Esophagus squamous epithelium (tissue), 5 donors: ENCODE measurements around the gene OS9. TPM values are rescaled to one million over a fixed set of nuclear protein-coding genes. Genes with fewer than 3 reads are reported as not detected.
"Not testable (repeated sequence)": the region's sequence is repeated elsewhere in the genome, so short reads cannot be mapped to it uniquely, and the experiment has no call there.

Experiments used
- DNase-seq: peaks from one replicate; lab custom pipeline; 2025; lab: John Stamatoyannopoulos, UW
- H3K27ac ChIP-seq, 4 donors: fragments of 200-600 bp; sonication (generic); one replicate each; pipeline ENCODE4 v1.5.1; 2016 to 2019; ENCODE audit warnings: mild to moderate bottlenecking in 1 of 4
- H3K27me3 ChIP-seq, 4 donors: fragments of 200-600 bp; sonication (generic); 1 replicate in 3 of 4; 2 replicates in 1 of 4; pipeline versions ENCODE4 v1.5.1 to v1.6.0; 2017 to 2021; ENCODE audit warnings: antibody characterized with exemption in 1 of 4
- H3K36me3 ChIP-seq, 3 donors: fragments of 200-600 bp; sonication (generic); one replicate each; pipeline ENCODE4 v1.5.1; 2016 to 2019
- H3K4me1 ChIP-seq, 3 donors: fragments of 200-600 bp; sonication (generic); one replicate each; pipeline ENCODE4 v1.5.1; 2017 to 2019
- H3K4me3 ChIP-seq, 4 donors: fragments of 200-600 bp; sonication (generic); 1 replicate in 3 of 4; 2 replicates in 1 of 4; pipeline ENCODE4 v1.5.1; 2016 to 2019; ENCODE audit warnings: mild to moderate bottlenecking in 2 of 4, moderate library complexity in 1 of 4
- H3K9me3 ChIP-seq, 3 donors: fragments of 200-600 bp; sonication (generic); one replicate each; pipeline ENCODE4 v1.5.1; 2016 to 2019
- CTCF ChIP-seq, 6 experiments: fragments of 450-650 bp in 4 of 6; fragments of 200-600 bp in 2 of 6; sonication (generic) in 2 of 6; IDR thresholded peaks; one replicate each; pipeline ENCODE4 v1.5.1; 2016 to 2019; ENCODE audit warnings: antibody characterized with exemption in 6 of 6, mild to moderate bottlenecking in 4 of 6, moderate library complexity in 4 of 6
- POLR2A ChIP-seq, 4 donors: fragments of 450-650 bp; IDR thresholded peaks; one replicate each; pipeline ENCODE4 v1.6.1; 2017; ENCODE audit warnings: antibody characterized with exemption in 4 of 4, mild to moderate bottlenecking in 4 of 4, moderate library complexity in 3 of 4
- WGBS, 2 donors: methylation state at CpG; one replicate each; pipeline ENCODE4 v1.1.5; 2018; 5-methylcytosine and 5-hydroxymethylcytosine counted together
- intact Hi-C: fragments of 100-400 bp; cut with DNase I; formaldehyde crosslinking; loops from one replicate; pipeline ENCODE4 v1.15.0; 2022
- total RNA-seq, 4 donors: library from RNA; depleted of rRNA; stranded (reverse); fragments of >200 nt; gene quantifications; one replicate each; pipeline ENCODE4 v1.1.0, GENCODE V29; 2016
- donor health status: DM: yes; HTN: yes; CAD: no.

OS9 gene
- total RNA-seq, 4 donors from 2014 or later = 151 to 231 (median 168) TPM

- intact Hi-C loops = no loop called here
- DNase-seq = no peak
- peaks cover 0 to 8% (median 0%) of the 10 kb centered on the region in 3 donors for H3K4me1 ChIP-seq
- H3K9me3 ChIP-seq = peaks cover 0 to 4% (median 0%) of the 10 kb centered on the region in 3 donors
- H3K36me3 ChIP-seq = no peaks in the 10 kb centered on the region
- no peak for TF ChIP-seq CTCF (IDR thresholded peaks at IDR 0.05)
- TF ChIP-seq POLR2A (IDR thresholded peaks at IDR 0.05) = no peak
- H3K27ac ChIP-seq = no peak overlapping the region
- WGBS, 2 donors = 40 to 45% methylated on average over 3 of the region's 3 CpGs
- H3K4me3 ChIP-seq = no peak overlapping the region
- H3K27me3 ChIP-seq = peaks cover 0 to 9% (median 0%) of the 10 kb centered on the region in 4 donors
Observed at GRCh38 chr12:57657744-57658143, 36.2 kb upstream of the OS9 start.

DNA sequence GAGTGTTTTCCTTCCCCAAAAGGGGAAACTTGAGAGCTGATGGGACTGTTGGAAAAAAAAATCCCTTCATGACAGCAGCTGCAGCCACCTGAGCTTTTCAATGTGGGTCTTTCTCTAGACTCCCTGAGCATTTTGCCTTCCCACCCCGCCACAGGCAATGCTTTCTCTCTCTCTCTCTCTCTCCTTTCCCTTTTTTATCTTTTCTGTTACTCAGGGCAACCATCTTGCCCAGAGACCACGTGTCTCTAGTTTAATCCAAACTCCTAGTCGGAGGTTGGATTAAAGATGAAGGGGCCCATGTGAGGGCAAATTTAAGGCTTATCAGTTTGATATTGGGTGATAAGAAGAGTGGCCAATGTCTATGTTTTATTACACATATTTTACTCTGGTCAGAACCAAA lies 35.0 kb upstream of the OS9 start:
- DNase-seq = no peak
- intact Hi-C loops = no loop called here
- WGBS, 2 donors = 57 to 67% methylated on average over 3 of the region's 3 CpGs
- TF ChIP-seq POLR2A (IDR thresholded peaks at IDR 0.05) (no peak), CTCF (IDR thresholded peaks at IDR 0.05) (no peak)
- H3K9me3 ChIP-seq = peaks cover 0 to 4% (median 0%) of the 10 kb centered on the region in 3 donors
- H3K27me3 ChIP-seq = peaks cover 0 to 9% (median 0%) of the 10 kb centered on the region in 4 donors
- H3K4me3 ChIP-seq = no peak overlapping the region
- no peak overlapping the region for H3K27ac ChIP-seq
- peaks cover 0 to 8% (median 0%) of the 10 kb centered on the region in 3 donors for H3K4me1 ChIP-seq
- no peaks in the 10 kb centered on the region for H3K36me3 ChIP-seq

- Histone ChIP-seq H3K4me1 (peaks cover 0 to 8% (median 0%) of the 10 kb centered on the region in 3 donors), H3K36me3 (no peaks in the 10 kb centered on the region), H3K9me3 (peaks cover 0 to 4% (median 0%) of the 10 kb centered on the region in 3 donors), H3K27ac (no peak overlapping the region), H3K4me3 (no peak overlapping the region), H3K27me3 (no peaks in the 10 kb centered on the region)
- DNase-seq = no peak
- no peak for TF ChIP-seq CTCF (IDR thresholded peaks at IDR 0.05)
- no peak for TF ChIP-seq POLR2A (IDR thresholded peaks at IDR 0.05)
- intact Hi-C loops = no loop called here
- 73 to 88% methylated on average over 4 of the region's 4 CpGs for WGBS, 2 donors
Observed at GRCh38 chr12:57661376-57661775, 32.6 kb upstream of the OS9 start.

DNA sequence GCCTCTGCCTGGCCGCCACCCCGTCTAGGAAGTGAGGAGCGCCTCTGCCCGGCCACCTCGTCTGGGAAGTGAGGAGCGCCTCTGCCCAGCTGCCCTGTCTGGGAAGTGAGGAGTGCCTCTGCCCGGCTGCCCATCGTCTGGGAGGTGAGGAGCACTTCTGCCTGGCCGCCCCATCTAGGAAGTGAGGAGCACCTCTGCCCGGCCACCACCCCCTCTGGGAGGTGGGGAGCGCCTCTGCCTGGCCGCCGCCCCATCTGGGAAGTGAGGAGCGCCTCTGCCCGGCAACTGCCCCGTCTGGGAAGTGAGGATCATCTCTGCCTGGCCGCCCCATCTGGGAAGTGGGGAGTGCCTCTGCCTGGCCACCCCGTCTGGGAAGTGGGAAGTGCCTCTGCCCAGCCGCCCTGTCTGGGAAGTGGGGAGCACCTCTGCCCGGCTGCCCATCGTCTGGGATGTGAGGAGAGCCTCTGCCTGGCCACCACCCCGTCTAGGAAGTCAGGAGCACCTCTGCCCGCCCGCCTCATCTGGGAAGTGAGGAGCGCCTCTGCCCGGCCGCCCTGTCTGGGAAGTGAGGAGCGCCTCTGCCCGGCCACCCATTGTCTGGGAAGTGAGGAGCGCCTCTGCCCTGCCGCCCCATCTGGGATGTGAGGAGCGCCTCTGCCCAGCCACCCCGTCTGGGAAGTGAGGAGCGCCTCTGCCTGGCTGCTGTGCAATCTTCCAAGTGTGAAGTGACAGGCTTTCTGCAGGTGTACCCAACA lies 28.7 kb upstream of the OS9 start:
- H3K4me1 ChIP-seq, intact Hi-C loops, H3K4me3 ChIP-seq, DNase-seq, H3K9me3 ChIP-seq, H3K36me3 ChIP-seq, H3K27ac ChIP-seq: not testable (repeated sequence)
- H3K27me3 ChIP-seq = peaks cover 0 to 11% (median 0%) of the 10 kb centered on the region in 4 donors
- no CpG with 5 or more reads among the region's 34 CpGs for WGBS, 2 donors

DNA sequence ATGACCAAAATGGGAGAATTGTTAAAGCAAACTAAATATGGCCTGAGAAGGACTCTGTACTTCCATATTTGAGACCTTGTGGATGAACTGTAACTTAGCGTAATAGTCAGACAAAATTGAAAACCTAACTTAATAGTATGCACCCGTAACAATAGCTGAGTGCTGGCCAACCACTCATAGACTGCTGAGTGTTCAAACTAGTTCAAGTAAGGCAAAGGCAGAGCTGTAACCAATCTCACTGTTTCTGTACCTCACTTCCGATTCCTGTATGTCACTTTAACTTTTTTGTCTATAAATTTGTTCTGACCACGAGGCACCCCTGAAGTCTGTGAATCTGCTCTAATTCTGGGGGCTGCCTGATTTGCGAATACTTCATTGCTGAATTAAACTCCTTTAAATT lies 27.0 kb upstream of the OS9 start:
- Histone ChIP-seq H3K27me3 (peaks cover 0 to 15% (median 0%) of the 10 kb centered on the region in 4 donors), H3K4me3 (no peak overlapping the region), H3K36me3 (no peaks in the 10 kb centered on the region), H3K27ac (no peak overlapping the region), H3K9me3 (no peaks in the 10 kb centered on the region), H3K4me1 (no peaks in the 10 kb centered on the region)
- no peak for TF ChIP-seq POLR2A (IDR thresholded peaks at IDR 0.05)
- WGBS, 2 donors = 68 to 78% methylated on average over 5 of the region's 5 CpGs
- intact Hi-C loops = no loop called here
- DNase-seq = no peak

DNA sequence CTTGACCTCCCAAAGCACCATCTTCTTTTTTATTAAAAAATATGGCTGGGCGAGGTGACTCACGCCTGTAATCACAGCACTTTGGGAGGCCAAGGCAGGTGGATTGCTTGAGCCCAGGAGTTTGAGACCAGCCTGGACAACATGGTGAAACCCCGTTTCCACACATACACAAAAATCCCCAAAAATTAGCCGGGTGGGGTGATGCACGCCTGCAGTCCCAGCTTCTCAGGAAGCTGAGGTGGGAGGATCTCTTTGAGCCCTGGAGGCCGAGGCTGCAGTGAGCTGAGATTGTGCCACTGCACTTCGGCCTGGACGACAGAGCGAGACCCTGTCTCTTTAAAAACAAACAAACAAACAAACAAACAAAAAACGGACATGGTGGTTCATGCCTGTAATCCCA lies 24.2 kb upstream of the OS9 start:
- DNase-seq, intact Hi-C loops, H3K9me3 ChIP-seq, H3K27ac ChIP-seq, H3K4me3 ChIP-seq, H3K36me3 ChIP-seq, H3K4me1 ChIP-seq: not testable (repeated sequence)
- 80 to 85% methylated on average over 8 to 10 of the region's 10 CpGs for WGBS, 2 donors
- H3K27me3 ChIP-seq = peaks cover 0 to 17% (median 0%) of the 10 kb centered on the region in 4 donors

DNA sequence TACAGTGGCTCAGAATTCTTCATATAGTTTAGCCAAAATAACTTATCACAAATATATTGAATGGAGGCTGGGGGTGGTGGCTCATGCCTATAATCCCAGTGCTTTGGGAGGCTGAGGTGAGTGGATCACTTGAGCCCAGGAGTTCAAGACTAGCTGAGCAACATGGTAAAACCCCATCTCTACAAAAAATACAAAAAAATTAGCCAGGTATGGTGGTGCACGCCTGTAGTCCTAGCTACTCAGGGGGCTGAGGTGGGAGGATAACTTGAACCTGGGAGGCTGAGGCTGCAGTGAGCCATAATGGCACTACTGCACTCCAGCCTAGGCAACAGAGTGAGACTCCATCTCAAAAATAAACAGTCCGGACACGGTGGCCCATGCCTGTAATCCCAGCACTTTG lies 22.1 kb upstream of the OS9 start:
- peaks cover 0 to 21% (median 0%) of the 10 kb centered on the region in 4 donors for H3K27me3 ChIP-seq
- H3K4me1 ChIP-seq, H3K36me3 ChIP-seq, DNase-seq, intact Hi-C loops, H3K9me3 ChIP-seq, H3K27ac ChIP-seq, H3K4me3 ChIP-seq: not testable (repeated sequence)
- WGBS, 2 donors = 84 to 87% methylated on average over 3 of the region's 3 CpGs
